Spleen (tissue), 7 donors: ENCODE data around the gene PTPN11.

Experiments
- POLR2A ChIP-seq, 3 donors: fragments of 450-650 bp; IDR thresholded peaks; one replicate each; pipeline ENCODE4 v1.5.1; 2017; ENCODE audit warnings: antibody characterized with exemption in 3 of 3, mild to moderate bottlenecking in 1 of 3
- POLR2AphosphoS5 ChIP-seq, 3 donors: sonication (generic); formaldehyde crosslinking; IDR thresholded peaks; one replicate each; pipeline ENCODE4 v1.5.1; 2017; ENCODE audit warnings: antibody characterized with exemption in 3 of 3
- TF ChIP-seq, protein P1 (sequence below), 11 experiments: fragments of 200-600 bp in 7 of 11; fragments of 450-650 bp in 4 of 11; sonication (generic) in 4 of 11; IDR thresholded peaks in 8 of 11; conservative IDR thresholded peaks in 3 of 11; 1 replicate in 7 of 11; 2 replicates in 4 of 11; pipeline versions ENCODE4 v1.4.0 to v1.8.0; 2016 to 2021; ENCODE audit warnings: antibody characterized with exemption in 11 of 11, inconsistent platforms in 4 of 11, mild to moderate bottlenecking in 1 of 11
- donor health status: DM: no; HTN: no; CAD: no; lungs with moderate emphysema.
- donor health status: DM: no; HTN: no; CAD: no.
- donor health status: DM: no; HTN: no; CAD: no.

DNA sequence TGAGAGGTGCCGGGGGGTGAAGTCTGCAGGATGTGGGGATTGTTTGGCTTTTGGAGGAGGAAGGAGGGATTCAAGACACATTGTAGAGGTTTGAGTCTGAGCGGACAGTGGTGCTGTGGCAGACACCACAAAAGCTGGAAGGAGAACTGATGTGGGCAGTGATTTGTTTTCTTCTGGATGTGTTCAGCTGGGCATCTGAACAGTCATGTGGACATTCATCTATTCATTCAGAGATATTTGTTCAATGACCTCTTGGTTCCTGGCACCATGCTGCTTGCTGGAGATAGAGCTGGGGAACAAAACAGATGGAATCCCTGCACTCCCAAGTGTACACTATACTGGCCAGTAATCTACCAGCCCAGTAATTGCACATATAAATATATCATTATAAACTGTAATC is 64.0 kb downstream of the PTPN11 start:
- TF ChIP-seq, protein P1, sequence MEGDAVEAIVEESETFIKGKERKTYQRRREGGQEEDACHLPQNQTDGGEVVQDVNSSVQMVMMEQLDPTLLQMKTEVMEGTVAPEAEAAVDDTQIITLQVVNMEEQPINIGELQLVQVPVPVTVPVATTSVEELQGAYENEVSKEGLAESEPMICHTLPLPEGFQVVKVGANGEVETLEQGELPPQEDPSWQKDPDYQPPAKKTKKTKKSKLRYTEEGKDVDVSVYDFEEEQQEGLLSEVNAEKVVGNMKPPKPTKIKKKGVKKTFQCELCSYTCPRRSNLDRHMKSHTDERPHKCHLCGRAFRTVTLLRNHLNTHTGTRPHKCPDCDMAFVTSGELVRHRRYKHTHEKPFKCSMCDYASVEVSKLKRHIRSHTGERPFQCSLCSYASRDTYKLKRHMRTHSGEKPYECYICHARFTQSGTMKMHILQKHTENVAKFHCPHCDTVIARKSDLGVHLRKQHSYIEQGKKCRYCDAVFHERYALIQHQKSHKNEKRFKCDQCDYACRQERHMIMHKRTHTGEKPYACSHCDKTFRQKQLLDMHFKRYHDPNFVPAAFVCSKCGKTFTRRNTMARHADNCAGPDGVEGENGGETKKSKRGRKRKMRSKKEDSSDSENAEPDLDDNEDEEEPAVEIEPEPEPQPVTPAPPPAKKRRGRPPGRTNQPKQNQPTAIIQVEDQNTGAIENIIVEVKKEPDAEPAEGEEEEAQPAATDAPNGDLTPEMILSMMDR (IDR thresholded peaks at IDR 0.05 in 8 of 11, conservative IDR thresholded peaks at IDR 0.05 in 3 of 11), result no peak
- TF ChIP-seq POLR2AphosphoS5 (IDR thresholded peaks at IDR 0.05), result no peak
- TF ChIP-seq POLR2A (IDR thresholded peaks at IDR 0.05), result no peak
